Muscle of leg (tissue), 11 donors: ENCODE results near the gene GHRHR. TPM values are rescaled to one million over a fixed set of nuclear protein-coding genes. Genes with fewer than 3 reads are reported as not detected.

Experiments used
- DNase-seq: peaks from one replicate; pipeline ENCODE4 v3.0.0; 2013
- H3K27ac ChIP-seq: one replicate; pipeline ENCODE4 v1.5.1; 2013; ENCODE audit warnings: mild to moderate bottlenecking, low read length, control low read depth
- H3K27me3 ChIP-seq: one replicate; pipeline ENCODE4 v1.6.1; 2013; ENCODE audit warnings: low read length; ENCODE audit not compliant: control insufficient read depth, insufficient read depth
- H3K36me3 ChIP-seq: one replicate; pipeline ENCODE4 v1.6.1; 2013; ENCODE audit warnings: low read length; ENCODE audit not compliant: control insufficient read depth, insufficient read depth
- H3K4me1 ChIP-seq: one replicate; pipeline ENCODE4 v1.6.1; 2013; ENCODE audit warnings: low read length; ENCODE audit not compliant: control insufficient read depth, insufficient read depth
- H3K4me3 ChIP-seq: one replicate; pipeline ENCODE4 v1.5.1; 2013; ENCODE audit warnings: low read length, control low read depth
- H3K9me3 ChIP-seq: replicated peaks from 2 replicates; pipeline ENCODE4 v1.6.1; 2013; ENCODE audit warnings: low read depth, low read length; ENCODE audit not compliant: control insufficient read depth
- whole genome bisulfite sequencing: methylation state at CpG from one replicate; pipeline ENCODE4 v1.1.5; 2013; ENCODE audit warnings: missing lambda C conversion rate; ENCODE audit not compliant: insufficient coverage; 5-methylcytosine and 5-hydroxymethylcytosine counted together
- polyA plus RNA-seq, 8 donors: library from polyadenylated mRNA; unstranded; fragments of 120-200 nt; gene quantifications; one replicate each; pipeline versions ENCODE4 v1.2.1 to v1.2.3, GENCODE V29; 2013; ENCODE audit warnings: inconsistent platforms in 1 of 8, low replicate concordance in 1 of 8; ENCODE audit not compliant: insufficient read length in 8 of 8, insufficient read depth in 1 of 8
- total RNA-seq: library from RNA; stranded (reverse); fragments of 120-200 nt; gene quantifications from one replicate; pipeline ENCODE4 v1.2.4, GENCODE V29; 2013

Gene GHRHR
- total and polyA plus RNA-seq, 9 donors, result 0.35 to 1.5 (median 0.89) TPM

- no peak overlapping the region for H3K4me3 ChIP-seq
- H3K27me3 ChIP-seq, result peaks cover 5% of the 10 kb centered on the region
- 10% methylated on average over 11 of the region's 15 CpGs for WGBS
- H3K4me1 ChIP-seq, result peaks cover 21% of the 10 kb centered on the region
- no peaks in the 10 kb centered on the region for H3K36me3 ChIP-seq
- peak; percentile 91 for DNase-seq
- H3K9me3 ChIP-seq, result no peaks in the 10 kb centered on the region
- H3K27ac ChIP-seq, result no peak overlapping the region
Measured at GRCh38 chr7:30983042-30983913, 19.5 kb downstream of the GHRHR start.

- Histone ChIP-seq H3K9me3 (no peaks in the 10 kb centered on the region), H3K36me3 (no peaks in the 10 kb centered on the region), H3K4me3 (peak overlapping the region; percentile 4), H3K4me1 (peaks cover 27% of the 10 kb centered on the region), H3K27me3 (peaks cover 5% of the 10 kb centered on the region), H3K27ac (no peak overlapping the region)
- WGBS, result 50% methylated on average over 2 of the region's 12 CpGs
- DNase-seq, result no peak
Measured at GRCh38 chr7:30983914-30984247, 20.1 kb downstream of the GHRHR start.

GRCh38 chr7:30984359-30985107, 20.8 kb downstream of the GHRHR start:
- WGBS, result 52% methylated on average over 7 of the region's 13 CpGs
- Histone ChIP-seq H3K4me3 (peak overlapping the region; percentile 4), H3K9me3 (no peaks in the 10 kb centered on the region), H3K27me3 (peaks cover 5% of the 10 kb centered on the region), H3K4me1 (peaks cover 31% of the 10 kb centered on the region), H3K36me3 (no peaks in the 10 kb centered on the region), H3K27ac (no peak overlapping the region)
- DNase-seq, result no peak

- no peak for DNase-seq
- Histone ChIP-seq H3K9me3 (no peaks in the 10 kb centered on the region), H3K27ac (no peak overlapping the region), H3K4me1 (peaks cover 36% of the 10 kb centered on the region), H3K27me3 (peaks cover 5% of the 10 kb centered on the region), H3K36me3 (no peaks in the 10 kb centered on the region), H3K4me3 (no peak overlapping the region)
- 56% methylated on average over 5 of the region's 7 CpGs for WGBS
Measured at GRCh38 chr7:30985756-30986155, 22.0 kb downstream of the GHRHR start.

GRCh38 chr7:30986331-30986730, 22.6 kb downstream of the GHRHR start:
- H3K4me3 ChIP-seq, result no peak overlapping the region
- no peak overlapping the region for H3K27ac ChIP-seq
- H3K27me3 ChIP-seq, result peaks cover 5% of the 10 kb centered on the region
- H3K9me3 ChIP-seq, result no peaks in the 10 kb centered on the region
- no peaks in the 10 kb centered on the region for H3K36me3 ChIP-seq
- 75% methylated on average over 6 of the region's 8 CpGs for WGBS
- H3K4me1 ChIP-seq, result peaks cover 36% of the 10 kb centered on the region
- DNase-seq, result no peak

- no peak for DNase-seq
- 28% methylated on average over 16 of the region's 16 CpGs for WGBS
- peaks cover 36% of the 10 kb centered on the region for H3K4me1 ChIP-seq
- H3K9me3 ChIP-seq, result no peaks in the 10 kb centered on the region
- H3K27me3 ChIP-seq, result peaks cover 5% of the 10 kb centered on the region
- H3K36me3 ChIP-seq, result no peaks in the 10 kb centered on the region
- no peak overlapping the region for H3K27ac ChIP-seq
- H3K4me3 ChIP-seq, result no peak overlapping the region
Measured at GRCh38 chr7:30986738-30987137, 23.0 kb downstream of the GHRHR start.

GRCh38 chr7:30987178-30987577, 23.4 kb downstream of the GHRHR start:
- H3K4me3 ChIP-seq, result no peak overlapping the region
- WGBS, result 61% methylated on average over 5 of the region's 7 CpGs
- H3K9me3 ChIP-seq, result no peaks in the 10 kb centered on the region
- no peaks in the 10 kb centered on the region for H3K36me3 ChIP-seq
- DNase-seq, result peak; percentile 40
- H3K27me3 ChIP-seq, result peaks cover 5% of the 10 kb centered on the region
- peaks cover 36% of the 10 kb centered on the region for H3K4me1 ChIP-seq
- no peak overlapping the region for H3K27ac ChIP-seq

GRCh38 chr7:30987936-30988335, 24.2 kb downstream of the GHRHR start:
- Histone ChIP-seq H3K27me3 (peaks cover 5% of the 10 kb centered on the region), H3K4me1 (peaks cover 39% of the 10 kb centered on the region)
- 91% methylated on average over 5 of the region's 5 CpGs for WGBS

GRCh38 chr7:30988351-30989005, 24.7 kb downstream of the GHRHR start:
- peaks cover 38% of the 10 kb centered on the region for H3K4me1 ChIP-seq
- H3K27ac ChIP-seq, result no peak overlapping the region
- 57% methylated on average over 14 of the region's 19 CpGs for WGBS
- no peak for DNase-seq
- H3K4me3 ChIP-seq, result no peak overlapping the region
- H3K9me3 ChIP-seq, result no peaks in the 10 kb centered on the region
- peaks cover 5% of the 10 kb centered on the region for H3K27me3 ChIP-seq
- H3K36me3 ChIP-seq, result no peaks in the 10 kb centered on the region

More at GRCh38 chr7:30987936-30988335, 24.2 kb downstream of the GHRHR start:
- no peak overlapping the region for H3K27ac ChIP-seq
- no peak for DNase-seq
- H3K9me3 ChIP-seq, result no peaks in the 10 kb centered on the region
- H3K4me3 ChIP-seq, result no peak overlapping the region
- no peaks in the 10 kb centered on the region for H3K36me3 ChIP-seq
